ENCODE data around the gene COL6A2.

- TF ChIP-seq CTCF (conservative IDR thresholded peaks at IDR 0.05) (no peak), EZH2 (IDR thresholded peaks at IDR 0.05; ENCODE audit: low read depth) (no peak)
Observed at GRCh38 chr21:46151989-46152926, 54.3 kb downstream of the COL6A2 start.
